Measurements from ENCODE around the gene CLSTN1. TPM values are rescaled to one million over a fixed set of nuclear protein-coding genes. Genes with fewer than 3 reads are reported as not detected.
A peak's percentile ranks its signal among the peaks of the same experiment; 100 is the strongest.

Gene CLSTN1
- total RNA-seq, 1 donor from 2014 or later: 136 TPM

GRCh38 chr1:9722378-9722749 lies 101.4 kb downstream of the CLSTN1 start:
- H3K27ac Mint-ChIP-seq: no peak overlapping the region
- H3K36me3 Mint-ChIP-seq: no peaks in the 10 kb centered on the region
- H3K9me3 Mint-ChIP-seq: no peaks in the 10 kb centered on the region
- no peak for DNase-seq (ENCODE audit: extremely low spot score, unreplicated experiment)
- no peaks in the 10 kb centered on the region for H3K27me3 Mint-ChIP-seq
- H3K4me1 Mint-ChIP-seq (ENCODE audit: unreplicated experiment): peaks cover 8% of the 10 kb centered on the region
- no peak for TF ChIP-seq CTCF (conservative IDR thresholded peaks at IDR 0.05)
- no peak overlapping the region for H3K4me3 Mint-ChIP-seq

- Mint-ChIP-seq H3K27me3 (no peaks in the 10 kb centered on the region), H3K27ac (no peak overlapping the region), H3K4me1 (ENCODE audit: unreplicated experiment) (peaks cover 9% of the 10 kb centered on the region), H3K36me3 (no peaks in the 10 kb centered on the region), H3K4me3 (no peak overlapping the region), H3K9me3 (no peaks in the 10 kb centered on the region)
- TF ChIP-seq CTCF (conservative IDR thresholded peaks at IDR 0.05): peak; percentile 85
- DNase-seq (ENCODE audit: extremely low spot score, unreplicated experiment): no peak
Measured at GRCh38 chr1:9721606-9722377, 102.0 kb downstream of the CLSTN1 start.

- no peak for DNase-seq (ENCODE audit: extremely low spot score, unreplicated experiment)
- Mint-ChIP-seq H3K9me3 (no peaks in the 10 kb centered on the region), H3K27me3 (no peaks in the 10 kb centered on the region), H3K36me3 (no peaks in the 10 kb centered on the region), H3K4me3 (no peak overlapping the region), H3K4me1 (ENCODE audit: unreplicated experiment) (peaks cover 9% of the 10 kb centered on the region), H3K27ac (no peak overlapping the region)
- no peak for TF ChIP-seq CTCF (conservative IDR thresholded peaks at IDR 0.05)
Measured at GRCh38 chr1:9720785-9721605, 102.8 kb downstream of the CLSTN1 start.

- H3K36me3 Mint-ChIP-seq: no peaks in the 10 kb centered on the region
- no peak for DNase-seq (ENCODE audit: extremely low spot score, unreplicated experiment)
- H3K4me3 Mint-ChIP-seq: no peak overlapping the region
- H3K9me3 Mint-ChIP-seq: no peaks in the 10 kb centered on the region
- H3K27ac Mint-ChIP-seq: no peak overlapping the region
- no peak for TF ChIP-seq CTCF (conservative IDR thresholded peaks at IDR 0.05)
- peaks cover 9% of the 10 kb centered on the region for H3K4me1 Mint-ChIP-seq (ENCODE audit: unreplicated experiment)
- no peaks in the 10 kb centered on the region for H3K27me3 Mint-ChIP-seq
Measured at GRCh38 chr1:9719978-9720722, 103.6 kb downstream of the CLSTN1 start.

- no peak for TF ChIP-seq CTCF (conservative IDR thresholded peaks at IDR 0.05)
- Mint-ChIP-seq H3K9me3 (no peaks in the 10 kb centered on the region), H3K27me3 (no peaks in the 10 kb centered on the region), H3K27ac (no peak overlapping the region), H3K36me3 (no peaks in the 10 kb centered on the region), H3K4me1 (ENCODE audit: unreplicated experiment) (peaks cover 9% of the 10 kb centered on the region), H3K4me3 (peak overlapping the region; percentile 43)
- DNase-seq (ENCODE audit: extremely low spot score, unreplicated experiment): no peak
Measured at GRCh38 chr1:9718006-9718680, 105.6 kb downstream of the CLSTN1 start.
